GM12891 (cell line): ENCODE measurements around the gene SMIM29.
A peak's percentile ranks its signal among the peaks of the same experiment; 100 is the strongest.
"Not testable (repeated sequence)": the region's sequence is repeated elsewhere in the genome, so short reads cannot be mapped to it uniquely, and the experiment has no call there.

ENCODE experiments used
- DNase-seq: peaks from one replicate; pipeline ENCODE4 v3.0.0; 2011; ENCODE audit warnings: low spot score; ENCODE audit not compliant: insufficient read length
- FAIRE-seq: peaks from 2 replicates; lab custom pipeline; 2011; peaks lifted over from hg19 to GRCh38; lab: Jason Lieb, UNC
- PAX5 ChIP-seq: IDR thresholded peaks from 2 replicates; pipeline ENCODE4 v1.6.1; 2011; ENCODE audit warnings: low read length, moderate library complexity, mild to moderate bottlenecking; ENCODE audit not compliant: insufficient read depth, severe bottlenecking
- POLR2A ChIP-seq: IDR thresholded peaks from 2 replicates; pipeline ENCODE4 v1.6.1; 2011; ENCODE audit warnings: low read depth, low read length, control low read depth
- POLR2AphosphoS5 ChIP-seq: IDR thresholded peaks from 2 replicates; pipeline ENCODE4 v1.6.1; 2011; ENCODE audit warnings: low read depth, low read length, control low read depth
- POU2F2 ChIP-seq: IDR thresholded peaks from 2 replicates; pipeline ENCODE4 v1.6.1; 2011; ENCODE audit warnings: low read depth, mild to moderate bottlenecking, control low read depth, low read length, moderate library complexity
- SPI1 ChIP-seq: IDR thresholded peaks from 2 replicates; pipeline ENCODE4 v1.6.1; 2011; ENCODE audit warnings: low read depth, low read length, control low read depth
- TAF1 ChIP-seq: IDR thresholded peaks from 2 replicates; pipeline ENCODE4 v1.6.1; 2011; ENCODE audit warnings: low read depth, low read length, control low read depth

Gene SMIM29

DNA sequence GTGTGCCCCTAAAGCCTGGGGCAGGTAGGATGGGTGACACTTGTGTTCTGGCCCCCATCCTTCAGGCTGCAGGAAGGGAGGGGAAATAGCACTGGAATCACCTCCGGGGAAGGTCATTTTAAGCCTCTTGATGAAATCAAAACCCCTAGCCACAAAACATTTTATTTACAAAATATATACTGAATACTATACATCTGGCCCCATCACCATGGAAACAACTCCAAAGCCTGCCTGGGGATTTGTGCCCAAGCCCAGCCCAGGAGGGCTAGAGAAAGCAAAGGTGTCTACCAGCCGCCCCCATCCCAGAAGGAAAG is 2.6 kb downstream of the SMIM29 start:
- TF ChIP-seq POU2F2 (no peak), POLR2AphosphoS5 (no peak), PAX5 (no peak), POLR2A (no peak), SPI1 (no peak), TAF1 (no peak)
- no peak for DNase-seq
- FAIRE-seq = no peak

DNA sequence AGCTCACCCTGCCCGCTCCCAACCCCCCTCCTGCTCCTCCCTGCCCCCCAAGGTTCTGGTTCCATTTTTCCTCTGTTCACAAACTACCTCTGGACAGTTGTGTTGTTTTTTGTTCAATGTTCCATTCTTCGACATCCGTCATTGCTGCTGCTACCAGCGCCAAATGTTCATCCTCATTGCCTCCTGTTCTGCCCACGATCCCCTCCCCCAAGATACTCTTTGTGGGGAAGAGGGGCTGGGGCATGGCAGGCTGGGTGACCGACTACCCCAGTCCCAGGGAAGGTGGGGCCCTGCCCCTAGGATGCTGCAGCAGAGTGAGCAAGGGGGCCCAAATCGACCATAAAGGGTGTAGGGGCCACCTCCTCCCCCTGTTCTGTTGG is 3.1 kb downstream of the SMIM29 start:
- FAIRE-seq, DNase-seq: not testable (repeated sequence)

DNA sequence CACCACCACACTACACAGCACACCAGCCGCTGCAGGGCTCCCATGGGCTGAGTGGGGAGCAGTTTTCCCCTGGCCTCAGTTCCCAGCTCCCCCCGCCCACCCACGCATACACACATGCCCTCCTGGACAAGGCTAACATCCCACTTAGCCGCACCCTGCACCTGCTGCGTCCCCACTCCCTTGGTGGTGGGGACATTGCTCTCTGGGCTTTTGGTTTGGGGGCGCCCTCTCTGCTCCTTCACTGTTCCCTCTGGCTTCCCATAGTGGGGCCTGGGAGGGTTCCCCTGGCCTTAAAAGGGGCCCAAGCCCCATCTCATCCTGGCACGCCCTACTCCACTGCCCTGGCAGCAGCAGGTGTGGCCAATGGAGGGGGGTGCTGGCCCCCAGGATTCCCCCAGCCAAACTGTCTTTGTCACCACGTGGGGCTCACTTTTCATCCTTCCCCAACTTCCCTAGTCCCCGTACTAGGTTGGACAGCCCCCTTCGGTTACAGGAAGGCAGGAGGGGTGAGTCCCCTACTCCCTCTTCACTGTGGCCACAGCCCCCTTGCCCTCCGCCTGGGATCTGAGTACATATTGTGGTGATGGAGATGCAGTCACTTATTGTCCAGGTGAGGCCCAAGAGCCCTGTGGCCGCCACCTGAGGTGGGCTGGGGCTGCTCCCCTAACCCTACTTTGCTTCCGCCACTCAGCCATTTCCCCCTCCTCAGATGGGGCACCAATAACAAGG is 3.6 kb downstream of the SMIM29 start:
- TF ChIP-seq POLR2A = peak; percentile 29
- TF ChIP-seq POLR2AphosphoS5 = peak; percentile 33; the same call in 1 of the 2 replicates
- FAIRE-seq, DNase-seq: not testable (repeated sequence)

DNA sequence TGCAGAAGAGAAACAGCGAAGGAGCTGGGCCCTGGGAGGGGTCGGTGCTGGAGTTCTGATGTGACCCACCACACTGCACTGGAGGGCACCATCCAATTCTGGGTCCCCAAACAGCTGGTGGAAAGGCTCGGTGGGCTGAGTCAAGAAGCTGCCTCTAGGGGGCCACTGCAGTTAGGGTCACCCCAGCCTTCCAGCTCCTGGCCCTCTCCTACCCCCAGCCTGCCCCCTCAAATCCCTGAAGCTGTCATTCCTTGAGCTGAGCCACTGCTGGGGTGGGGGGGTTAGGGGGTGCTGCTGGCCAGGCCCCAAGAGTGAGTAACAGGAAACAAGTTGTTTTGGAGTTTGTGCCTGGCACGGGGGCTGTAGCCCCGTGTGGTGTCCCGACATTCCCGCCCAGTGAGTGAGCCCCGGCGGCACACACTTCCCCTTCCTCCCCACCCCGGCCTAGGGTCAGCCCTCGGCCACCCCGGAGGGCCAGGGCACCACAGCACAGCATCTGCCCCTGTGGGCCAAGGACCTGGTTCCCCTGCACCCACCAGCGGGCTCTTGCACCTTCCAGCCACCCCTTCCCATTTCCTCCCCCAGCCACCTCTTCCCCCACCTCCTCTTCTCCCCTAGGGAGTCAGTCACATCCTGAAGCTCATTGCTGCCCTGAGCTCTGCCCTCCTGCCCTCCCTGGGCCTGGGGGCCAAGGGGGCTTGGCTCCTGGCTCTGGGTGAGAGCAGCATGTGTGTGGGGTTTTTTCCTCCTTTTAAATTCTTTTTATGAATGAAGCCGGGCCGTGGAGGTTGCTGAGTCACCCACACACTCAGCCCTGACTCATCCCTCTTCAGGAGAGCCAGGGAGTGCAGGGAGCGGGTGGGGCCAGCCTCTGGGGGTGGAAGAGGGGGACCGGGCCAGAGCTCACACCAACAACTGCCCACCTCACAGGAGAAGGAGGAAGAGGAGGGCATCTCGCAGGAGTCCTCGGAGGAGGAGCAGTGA is 4.6 kb downstream of the SMIM29 start:
- FAIRE-seq (no peak), DNase-seq (no peak)
- no peak for TF ChIP-seq POLR2A
- TF ChIP-seq PAX5 = no peak
- no peak for TF ChIP-seq SPI1
- no peak; the same call in 1 of the 2 replicates for TF ChIP-seq POLR2AphosphoS5

DNA sequence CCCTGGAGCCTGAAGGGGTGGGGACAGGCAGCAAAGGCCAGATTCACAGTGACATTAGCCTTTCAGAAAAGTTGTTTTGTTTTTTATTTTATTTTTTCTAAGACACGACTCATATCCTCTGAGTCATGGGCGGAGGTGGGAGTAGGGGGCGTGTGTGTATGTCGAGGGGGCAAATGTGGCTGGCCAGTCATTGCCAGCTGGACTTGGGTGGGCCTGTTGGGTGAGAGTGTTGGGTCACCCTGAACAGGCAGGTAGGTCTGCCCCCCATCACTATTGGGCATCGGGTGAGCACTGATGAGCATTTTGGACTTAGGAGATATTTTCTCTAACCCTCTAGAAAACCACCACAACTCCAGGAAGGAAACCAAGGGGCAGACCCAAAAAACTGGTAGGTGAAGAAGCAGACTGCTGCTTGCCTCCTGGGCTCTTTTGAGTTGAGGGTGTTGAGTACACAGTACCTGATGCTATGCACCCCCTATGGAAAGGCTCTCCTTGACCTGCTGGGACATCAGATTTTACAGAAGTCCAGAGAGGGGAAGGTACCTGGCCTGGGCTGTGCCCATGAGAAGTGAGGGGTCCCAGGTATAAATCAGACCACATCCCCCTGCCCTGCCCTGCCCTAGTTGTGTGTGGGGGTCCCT is 5.6 kb downstream of the SMIM29 start:
- TF ChIP-seq PAX5 = no peak
- TF ChIP-seq POLR2AphosphoS5 = no peak
- TF ChIP-seq TAF1 = no peak
- DNase-seq (no peak), FAIRE-seq (no peak)

DNA sequence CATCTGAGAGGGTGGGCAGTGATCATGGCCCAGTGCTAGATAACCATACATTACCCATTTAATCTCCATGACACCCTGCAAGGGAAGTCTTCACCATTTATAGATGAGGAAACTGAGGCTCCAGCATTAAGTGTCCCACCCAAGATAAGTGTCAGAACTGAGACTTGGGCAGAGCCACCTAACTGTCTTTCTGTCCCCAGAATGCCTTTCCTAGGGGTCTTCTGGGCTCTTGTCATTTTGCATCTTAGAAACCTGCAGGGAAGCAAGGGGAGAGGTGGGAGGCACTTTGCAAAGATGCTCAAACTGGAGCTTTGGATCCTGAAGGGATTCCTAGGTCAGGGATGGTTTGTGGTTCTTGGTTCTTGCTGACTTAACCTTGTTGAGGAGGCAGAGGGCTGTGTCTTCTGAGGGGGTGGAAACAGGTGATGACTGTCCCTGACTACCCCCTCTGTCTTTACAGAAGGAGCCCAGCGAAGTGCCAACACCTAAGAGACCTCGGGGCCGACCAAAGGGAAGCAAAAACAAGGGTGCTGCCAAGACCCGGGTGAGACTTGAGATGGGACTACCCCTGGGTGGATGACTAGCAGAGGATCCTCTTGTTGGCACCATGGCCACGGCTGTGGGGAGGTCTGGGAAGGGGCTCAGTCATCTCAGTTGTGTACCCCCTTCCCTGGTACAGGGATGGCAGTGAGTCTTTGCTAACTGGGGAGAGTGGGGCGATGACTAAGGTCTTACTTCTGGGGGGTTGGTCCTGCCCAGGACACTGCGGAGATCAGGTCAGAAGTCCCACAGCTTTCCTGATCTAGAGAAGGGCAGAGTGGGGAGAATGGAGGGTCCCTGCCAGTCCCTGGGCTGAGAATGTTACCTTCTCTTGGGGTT is 6.3 kb downstream of the SMIM29 start:
- FAIRE-seq (no peak), DNase-seq (no peak)
- TF ChIP-seq POLR2A (no peak), POLR2AphosphoS5 (peak; percentile 50)

DNA sequence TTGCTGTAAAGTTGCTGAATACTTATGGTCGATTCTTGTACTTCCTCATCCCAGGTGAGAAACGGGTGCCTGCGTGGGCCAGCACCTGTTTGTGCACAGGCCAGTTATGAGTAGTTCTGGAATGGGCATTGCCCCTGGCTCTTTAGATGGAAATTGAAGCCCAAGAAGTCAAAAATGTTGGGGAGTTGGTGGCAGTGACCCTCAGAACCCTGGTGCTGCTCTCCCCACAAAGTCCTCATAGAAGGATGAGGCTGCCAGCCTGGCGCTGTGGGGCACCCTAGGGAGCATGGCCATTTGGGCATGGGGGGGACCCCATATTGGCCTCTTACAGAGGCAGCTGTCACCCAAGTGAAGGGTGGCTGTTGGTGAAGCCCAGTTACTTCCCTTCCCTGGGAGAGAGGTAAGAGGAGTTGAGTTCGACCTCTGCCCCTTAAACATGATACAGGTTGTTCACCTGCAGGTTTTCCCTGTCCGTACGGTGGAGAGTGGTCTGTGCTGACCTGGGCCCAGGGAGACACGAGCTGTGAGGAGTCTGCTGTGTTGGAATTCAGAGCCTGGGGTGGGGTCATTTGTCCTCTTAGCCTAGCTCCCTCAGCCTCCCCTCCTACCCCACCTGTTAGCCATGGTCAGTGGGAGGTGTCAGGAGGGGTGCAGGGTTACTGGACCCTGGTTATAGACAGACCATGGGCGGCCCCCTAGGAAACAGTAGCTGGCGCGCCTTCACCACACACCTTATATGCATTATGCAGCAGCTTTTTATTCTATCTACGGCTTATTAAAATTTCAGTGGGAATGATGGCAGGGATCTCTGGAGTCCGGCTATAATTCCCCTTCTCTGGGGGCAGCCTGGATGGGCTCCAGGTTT is 7.2 kb downstream of the SMIM29 start:
- FAIRE-seq (no peak), DNase-seq (no peak)
- no peak for TF ChIP-seq POU2F2
- TF ChIP-seq POLR2AphosphoS5 = peak; percentile 23; the same call in 1 of the 2 replicates

DNA sequence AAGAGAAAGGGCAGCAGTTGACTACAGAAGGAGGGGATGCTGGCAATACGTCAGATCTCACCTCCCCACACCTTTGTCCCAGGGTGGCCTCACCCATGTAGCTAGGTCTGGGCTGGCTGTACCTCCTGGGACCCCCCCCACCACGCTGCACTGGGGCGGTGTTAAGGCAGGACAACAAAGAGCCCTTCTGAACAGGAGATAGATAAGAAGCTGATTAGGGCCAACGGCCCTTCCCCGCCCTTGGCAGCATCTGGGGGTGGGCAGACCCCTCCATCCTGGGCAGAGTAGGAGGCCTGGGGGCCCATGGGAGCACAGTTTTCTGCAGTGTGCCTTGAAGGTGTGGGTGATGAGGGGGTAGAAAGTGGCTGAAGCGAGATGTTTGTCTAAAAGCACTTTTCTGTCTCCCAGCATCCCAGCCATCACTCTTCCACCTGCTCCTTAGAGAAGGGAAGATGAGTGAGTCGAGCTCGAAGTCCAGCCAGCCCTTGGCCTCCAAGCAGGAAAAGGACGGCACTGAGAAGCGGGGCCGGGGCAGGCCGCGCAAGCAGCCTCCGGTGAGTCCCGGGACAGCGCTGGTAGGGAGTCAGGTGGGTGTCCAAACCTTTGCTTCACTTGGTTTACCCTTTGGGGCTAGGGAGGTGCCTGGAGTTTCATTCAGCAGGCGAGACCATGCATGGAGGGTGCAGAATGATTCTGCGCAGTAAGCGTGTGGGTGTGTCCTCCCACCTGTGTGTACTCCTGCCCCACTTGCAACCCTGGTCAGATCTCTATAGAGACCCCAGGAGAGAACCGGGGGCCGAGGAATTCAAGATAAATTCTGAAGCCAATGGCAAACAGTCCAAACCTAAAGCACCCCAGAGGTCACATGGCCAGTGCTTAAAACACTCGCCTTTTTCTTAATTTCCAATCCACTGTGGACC is 8.2 kb downstream of the SMIM29 start:
- FAIRE-seq = no peak
- TF ChIP-seq POLR2A = no peak
- TF ChIP-seq PAX5 = no peak
- TF ChIP-seq TAF1 = no peak
- no peak for TF ChIP-seq SPI1
- no peak for TF ChIP-seq POU2F2
- no peak for TF ChIP-seq POLR2AphosphoS5
- DNase-seq = no peak

DNA sequence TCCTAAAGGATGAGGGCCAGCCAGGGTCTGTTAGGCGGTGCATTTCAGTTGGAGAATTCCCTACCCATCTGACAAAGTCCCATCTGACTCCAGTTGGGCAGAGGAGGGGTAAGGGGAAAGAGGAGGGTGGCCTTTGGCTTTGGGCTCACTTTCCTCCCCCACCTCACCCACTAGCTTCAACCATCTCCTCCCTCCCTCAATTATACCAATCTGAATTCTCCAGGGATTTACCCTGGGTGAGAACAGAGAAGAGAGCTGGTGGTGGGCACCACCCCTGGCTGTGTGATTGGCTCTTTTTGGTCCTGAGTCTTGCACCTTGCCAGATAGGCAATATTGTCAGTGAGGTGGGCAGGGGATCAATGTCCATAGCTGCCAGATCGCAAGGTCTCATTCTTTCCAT is 8.9 kb downstream of the SMIM29 start:
- DNase-seq (no peak), FAIRE-seq (no peak)
- no peak for TF ChIP-seq SPI1
- TF ChIP-seq POLR2AphosphoS5 = no peak
- no peak for TF ChIP-seq POU2F2
- TF ChIP-seq PAX5 = no peak
- TF ChIP-seq TAF1 = no peak
- TF ChIP-seq POLR2A = no peak
